ENCODE data around the gene CCIN.

DNA sequence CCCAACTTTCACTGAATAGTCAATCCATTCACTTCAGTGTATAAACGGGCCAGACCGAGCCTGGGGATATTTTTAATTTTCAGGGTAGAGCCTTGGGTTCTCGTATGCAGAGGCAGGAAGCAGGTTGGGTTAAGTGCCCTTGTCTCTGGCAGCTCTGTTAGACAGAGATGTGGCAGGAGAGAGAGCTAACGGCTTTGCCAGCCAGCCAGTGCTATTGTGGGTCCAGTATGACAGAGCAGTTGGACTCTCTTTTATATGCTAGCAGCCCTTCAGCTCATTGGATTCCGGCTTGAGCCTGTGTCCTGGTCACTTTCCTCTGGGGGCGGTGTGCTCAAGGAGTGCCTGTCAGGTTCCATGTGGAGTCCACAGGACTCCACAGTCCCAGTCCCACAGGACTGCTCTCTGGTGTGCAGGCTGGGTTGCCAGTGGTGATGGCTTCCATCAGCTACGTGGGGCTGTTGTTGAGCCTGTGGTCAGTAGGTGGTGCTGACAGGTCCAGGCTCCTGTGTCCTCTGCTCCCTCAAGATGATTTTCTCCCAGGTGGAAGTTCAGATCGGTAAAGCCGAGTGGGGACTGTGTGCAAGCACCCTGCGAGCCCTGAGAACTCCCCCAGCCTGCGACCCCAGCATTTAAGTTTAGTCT, 35.8 kb downstream of the CCIN start:
- TF ChIP-seq, protein P1, sequence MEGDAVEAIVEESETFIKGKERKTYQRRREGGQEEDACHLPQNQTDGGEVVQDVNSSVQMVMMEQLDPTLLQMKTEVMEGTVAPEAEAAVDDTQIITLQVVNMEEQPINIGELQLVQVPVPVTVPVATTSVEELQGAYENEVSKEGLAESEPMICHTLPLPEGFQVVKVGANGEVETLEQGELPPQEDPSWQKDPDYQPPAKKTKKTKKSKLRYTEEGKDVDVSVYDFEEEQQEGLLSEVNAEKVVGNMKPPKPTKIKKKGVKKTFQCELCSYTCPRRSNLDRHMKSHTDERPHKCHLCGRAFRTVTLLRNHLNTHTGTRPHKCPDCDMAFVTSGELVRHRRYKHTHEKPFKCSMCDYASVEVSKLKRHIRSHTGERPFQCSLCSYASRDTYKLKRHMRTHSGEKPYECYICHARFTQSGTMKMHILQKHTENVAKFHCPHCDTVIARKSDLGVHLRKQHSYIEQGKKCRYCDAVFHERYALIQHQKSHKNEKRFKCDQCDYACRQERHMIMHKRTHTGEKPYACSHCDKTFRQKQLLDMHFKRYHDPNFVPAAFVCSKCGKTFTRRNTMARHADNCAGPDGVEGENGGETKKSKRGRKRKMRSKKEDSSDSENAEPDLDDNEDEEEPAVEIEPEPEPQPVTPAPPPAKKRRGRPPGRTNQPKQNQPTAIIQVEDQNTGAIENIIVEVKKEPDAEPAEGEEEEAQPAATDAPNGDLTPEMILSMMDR (IDR thresholded peaks at IDR 0.05) = peak in 2 of 5 experiments; percentile 9 to 14
- no peak for TF ChIP-seq EP300 (IDR thresholded peaks at IDR 0.05; ENCODE audit: low read depth)

All from transverse colon (tissue), 3 donors.